GM18526 (cell line): Measurements from ENCODE around the gene MLLT11.
A peak's percentile ranks its signal among the peaks of the same experiment; 100 is the strongest.

Experiments used
- POLR2A ChIP-seq: IDR thresholded peaks from 3 replicates; pipeline ENCODE4 v1.6.1; 2011; ENCODE audit not compliant: insufficient read length; ENCODE audit errors: extremely low read depth

The MLLT11 gene

DNA sequence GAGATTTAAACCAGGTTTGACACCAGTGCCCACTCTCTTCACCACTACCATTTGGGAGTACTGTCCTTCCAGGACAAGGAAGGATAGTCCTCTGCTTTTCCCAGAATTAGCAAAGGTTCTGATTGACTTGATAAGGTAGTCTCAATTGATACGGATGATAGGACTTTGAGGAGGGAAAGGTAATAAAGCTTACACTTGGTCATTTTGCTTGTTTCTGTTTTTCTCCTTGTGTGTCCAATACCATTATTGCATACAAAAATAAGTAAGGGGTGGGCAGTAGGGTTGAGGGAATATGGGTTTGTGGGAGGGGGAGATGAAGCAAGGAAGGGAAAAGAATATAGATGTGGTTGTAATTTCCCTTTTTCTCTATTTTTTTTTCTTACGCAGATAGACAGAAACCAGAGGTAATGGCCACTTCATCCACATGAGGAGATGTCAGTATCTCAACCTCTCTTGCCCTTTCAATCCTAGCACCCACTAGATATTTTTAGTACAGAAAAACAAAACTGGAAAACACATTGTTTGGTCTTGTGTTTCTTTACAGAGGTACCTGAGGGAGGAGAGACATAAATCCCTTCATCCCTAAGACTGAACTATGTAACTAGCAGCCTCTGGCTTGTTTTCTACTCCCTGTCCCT is 10.0 kb upstream of the MLLT11 start:
- TF ChIP-seq POLR2A, result no peak

DNA sequence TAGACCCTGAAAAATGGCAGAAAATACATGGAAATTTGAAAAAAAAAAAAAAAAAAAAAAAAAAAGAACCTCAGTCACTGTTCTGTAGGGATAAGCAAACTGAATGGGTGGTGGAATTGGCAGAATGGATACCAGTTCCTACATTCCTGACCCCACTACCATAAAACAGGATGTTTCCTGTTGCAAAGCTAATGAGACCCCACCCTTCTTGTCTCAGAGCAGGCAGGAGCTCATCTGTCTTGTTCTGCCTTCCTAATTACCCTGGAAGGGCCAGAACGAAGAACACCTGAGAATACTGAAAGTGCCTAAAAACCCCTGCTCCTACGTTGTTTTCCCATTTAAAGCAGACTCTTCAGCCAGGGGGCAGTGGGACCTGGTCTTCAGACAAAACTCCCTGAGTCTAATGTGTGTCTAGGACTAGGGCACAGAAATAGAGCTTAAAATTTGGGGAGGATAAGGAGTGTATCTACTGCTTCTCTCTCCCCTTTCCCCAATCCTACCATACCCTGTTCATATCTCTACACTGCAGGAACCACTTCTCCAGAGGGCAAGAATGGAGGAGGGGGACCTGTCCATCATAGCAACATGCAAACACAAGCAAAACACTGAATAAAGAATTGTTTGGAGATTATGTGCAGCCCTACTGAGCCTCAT is 8.7 kb upstream of the MLLT11 start:
- no peak for TF ChIP-seq POLR2A

GRCh38 chr1:151054971-151055547 is 5.1 kb upstream of the MLLT11 start:
- TF ChIP-seq POLR2A, result no peak

GRCh38 chr1:151055581-151055980 is 4.6 kb upstream of the MLLT11 start:
- no peak for TF ChIP-seq POLR2A

DNA sequence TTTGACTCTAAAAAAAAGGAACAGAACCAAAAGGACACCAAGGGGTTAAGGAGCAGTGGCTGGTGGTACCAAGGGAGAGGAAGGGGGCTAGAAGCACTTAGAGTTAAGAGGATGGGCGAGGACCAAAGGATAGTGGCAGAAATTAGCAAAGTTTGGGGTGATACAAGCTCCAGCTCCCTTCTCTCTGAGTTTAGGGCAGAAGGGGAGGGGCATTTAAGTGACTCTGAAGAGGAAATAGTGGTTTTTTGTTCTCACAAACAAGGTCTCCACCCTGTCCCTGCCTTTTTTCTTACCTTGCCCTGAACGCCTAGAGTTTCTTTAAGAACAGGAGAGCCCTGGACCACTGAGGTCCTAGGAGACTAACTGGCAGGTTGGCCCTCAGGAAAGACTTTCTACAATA is 4.0 kb upstream of the MLLT11 start:
- TF ChIP-seq POLR2A, result no peak

DNA sequence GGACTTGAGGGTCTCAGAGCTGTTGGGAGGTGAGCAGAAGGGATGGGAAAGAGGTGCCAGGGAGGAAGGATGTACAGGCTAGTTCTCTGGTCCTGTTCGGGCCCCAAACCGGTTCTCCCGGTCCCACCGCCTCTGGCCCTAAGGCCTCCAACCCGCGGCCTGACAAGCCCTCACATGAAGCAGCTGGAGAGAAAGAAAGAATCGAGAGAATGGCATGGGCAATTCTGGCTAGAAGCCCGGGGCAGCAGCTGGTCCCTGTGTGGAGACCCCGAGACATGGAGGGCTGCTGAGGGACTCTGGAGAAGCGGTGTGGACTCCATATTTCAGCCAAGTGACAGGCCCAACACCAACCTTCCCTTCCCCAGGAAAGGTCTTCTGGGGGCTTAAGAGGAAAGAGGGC is 1.5 kb upstream of the MLLT11 start:
- no peak for TF ChIP-seq POLR2A

- peak; percentile 93 for TF ChIP-seq POLR2A
These were observed 839 bp upstream of the MLLT11 start, which contains the start of gene CDC42SE1 for GRCh38 chr1:151059109-151060006. TSS of gene CDC42SE1 (minus strand) at chr1:151059622. CDS start at chr1:151055730, 3,892 bp downstream.

DNA sequence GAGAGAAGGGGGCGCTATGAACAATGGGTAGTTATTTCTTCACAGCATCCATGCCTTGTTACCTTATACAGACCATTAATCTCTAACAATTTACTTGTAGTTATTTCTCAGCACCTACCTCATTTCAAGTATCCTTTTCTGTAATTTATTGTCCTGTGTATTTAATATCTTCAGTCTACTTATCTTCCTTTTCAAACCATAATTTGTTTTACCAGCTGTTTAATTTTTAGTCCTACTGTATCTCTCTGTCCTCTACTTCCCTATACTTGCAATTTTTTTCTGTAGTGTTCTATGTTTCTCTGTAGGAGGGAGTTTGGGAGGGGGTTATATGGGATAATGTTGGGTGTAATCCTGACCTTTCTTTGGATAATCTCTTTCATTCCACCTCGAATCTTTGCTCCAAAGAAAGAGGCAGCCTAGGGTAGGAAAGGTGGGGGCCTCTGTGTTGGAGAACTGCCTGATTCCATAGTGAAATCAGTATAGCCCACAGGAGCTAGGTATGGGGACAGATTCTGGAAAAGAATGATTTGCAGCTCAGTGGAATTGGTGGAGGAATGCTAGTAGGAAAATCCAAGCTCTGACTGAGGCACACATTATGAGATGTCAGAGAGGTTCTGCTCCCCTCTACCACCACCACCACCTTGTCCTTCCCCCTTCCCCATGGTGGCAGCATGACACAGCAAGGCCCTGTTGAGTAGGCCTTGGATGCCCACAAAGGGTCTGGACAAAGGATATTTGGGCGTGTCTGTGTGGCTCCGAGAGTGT is 642 bp downstream of the MLLT11 start:
- no peak for TF ChIP-seq POLR2A

DNA sequence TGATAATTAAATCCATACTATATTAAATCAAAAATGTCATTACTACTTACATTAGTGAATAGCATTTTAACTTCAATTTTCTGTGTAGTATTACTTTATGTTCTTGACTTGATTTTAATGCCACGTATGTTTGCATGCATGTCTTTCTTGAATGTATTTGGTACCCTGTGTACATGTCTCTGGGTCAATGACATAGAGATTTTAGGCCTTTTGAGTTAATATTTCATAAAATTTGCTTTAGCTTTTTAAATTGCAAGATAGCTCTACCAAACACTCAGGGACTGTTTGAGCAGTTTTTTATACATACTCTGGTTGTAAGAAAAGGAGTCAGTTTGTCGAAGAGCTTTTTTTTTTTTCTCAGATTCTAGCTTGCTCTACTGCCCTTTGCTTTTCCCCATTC is 1.5 kb downstream of the MLLT11 start:
- no peak for TF ChIP-seq POLR2A

GRCh38 chr1:151062741-151063371 is 2.7 kb downstream of the MLLT11 start:
- no peak for TF ChIP-seq POLR2A

DNA sequence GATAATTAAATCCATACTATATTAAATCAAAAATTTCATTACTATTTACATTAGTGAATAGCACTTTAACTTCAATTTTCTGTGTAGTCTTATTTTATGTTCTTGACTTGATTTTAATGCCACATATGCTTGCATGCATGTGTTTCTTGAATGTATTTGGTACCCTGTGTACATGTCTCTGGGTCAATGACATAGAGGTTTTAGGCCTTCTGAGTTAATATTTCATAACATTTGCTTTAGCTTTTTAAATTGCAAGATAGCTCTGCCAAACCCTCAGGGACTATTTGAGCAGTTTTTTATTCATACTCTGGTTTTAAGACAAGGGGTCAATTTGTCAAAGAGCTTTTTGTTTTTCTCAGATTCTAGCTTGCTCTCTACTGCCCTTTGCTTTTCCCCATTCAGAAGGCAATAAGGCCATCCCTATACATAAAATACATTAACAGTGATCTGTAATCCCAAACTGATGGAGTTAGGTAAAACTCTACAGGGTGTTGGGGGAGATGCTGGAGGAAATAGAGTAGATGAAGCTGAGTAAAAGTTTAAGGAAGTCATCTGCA is 5.0 kb downstream of the MLLT11 start:
- TF ChIP-seq POLR2A, result no peak

- no peak for TF ChIP-seq POLR2A
These were observed 7.0 kb downstream of the MLLT11 start for GRCh38 chr1:151067185-151067584.

- no peak for TF ChIP-seq POLR2A
These were observed 8.9 kb downstream of the MLLT11 start for GRCh38 chr1:151069103-151069486.
